Measurements from ENCODE around the gene SH3RF3. TPM values are rescaled to one million over a fixed set of nuclear protein-coding genes. Genes with fewer than 3 reads are reported as not detected.

Gene SH3RF3
- total and polyA plus RNA-seq, 10 of the 15 experiments (the other 5 are each of a cell fraction or from before 2014, with no cell fraction given) = 0.08 to 8.8 (median 2.3) TPM

- TF ChIP-seq, protein P1, sequence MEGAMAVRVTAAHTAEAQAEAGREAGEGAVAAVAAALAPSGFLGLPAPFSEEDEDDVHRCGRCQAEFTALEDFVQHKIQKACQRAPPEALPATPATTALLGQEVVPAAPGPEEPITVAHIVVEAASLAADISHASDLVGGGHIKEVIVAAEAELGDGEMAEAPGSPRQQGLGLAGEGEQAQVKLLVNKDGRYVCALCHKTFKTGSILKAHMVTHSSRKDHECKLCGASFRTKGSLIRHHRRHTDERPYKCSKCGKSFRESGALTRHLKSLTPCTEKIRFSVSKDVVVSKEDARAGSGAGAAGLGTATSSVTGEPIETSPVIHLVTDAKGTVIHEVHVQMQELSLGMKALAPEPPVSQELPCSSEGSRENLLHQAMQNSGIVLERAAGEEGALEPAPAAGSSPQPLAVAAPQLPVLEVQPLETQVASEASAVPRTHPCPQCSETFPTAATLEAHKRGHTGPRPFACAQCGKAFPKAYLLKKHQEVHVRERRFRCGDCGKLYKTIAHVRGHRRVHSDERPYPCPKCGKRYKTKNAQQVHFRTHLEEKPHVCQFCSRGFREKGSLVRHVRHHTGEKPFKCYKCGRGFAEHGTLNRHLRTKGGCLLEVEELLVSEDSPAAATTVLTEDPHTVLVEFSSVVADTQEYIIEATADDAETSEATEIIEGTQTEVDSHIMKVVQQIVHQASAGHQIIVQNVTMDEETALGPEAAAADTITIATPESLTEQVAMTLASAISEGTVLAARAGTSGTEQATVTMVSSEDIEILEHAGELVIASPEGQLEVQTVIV (IDR thresholded peaks at IDR 0.05; ENCODE audit: borderline replicate concordance, partially characterized antibody) = no peak
- TF ChIP-seq, protein P2, sequence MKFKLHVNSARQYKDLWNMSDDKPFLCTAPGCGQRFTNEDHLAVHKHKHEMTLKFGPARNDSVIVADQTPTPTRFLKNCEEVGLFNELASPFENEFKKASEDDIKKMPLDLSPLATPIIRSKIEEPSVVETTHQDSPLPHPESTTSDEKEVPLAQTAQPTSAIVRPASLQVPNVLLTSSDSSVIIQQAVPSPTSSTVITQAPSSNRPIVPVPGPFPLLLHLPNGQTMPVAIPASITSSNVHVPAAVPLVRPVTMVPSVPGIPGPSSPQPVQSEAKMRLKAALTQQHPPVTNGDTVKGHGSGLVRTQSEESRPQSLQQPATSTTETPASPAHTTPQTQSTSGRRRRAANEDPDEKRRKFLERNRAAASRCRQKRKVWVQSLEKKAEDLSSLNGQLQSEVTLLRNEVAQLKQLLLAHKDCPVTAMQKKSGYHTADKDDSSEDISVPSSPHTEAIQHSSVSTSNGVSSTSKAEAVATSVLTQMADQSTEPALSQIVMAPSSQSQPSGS (IDR thresholded peaks at IDR 0.05; ENCODE audit: low read length) = no peak
- no peak for TF ChIP-seq EZH2 (IDR thresholded peaks at IDR 0.05; ENCODE audit: borderline replicate concordance, control insufficient read depth, low read depth, low read length)
Observed at GRCh38 chr2:109302319-109302718, 173.3 kb downstream of the SH3RF3 start (continued).

DNA sequence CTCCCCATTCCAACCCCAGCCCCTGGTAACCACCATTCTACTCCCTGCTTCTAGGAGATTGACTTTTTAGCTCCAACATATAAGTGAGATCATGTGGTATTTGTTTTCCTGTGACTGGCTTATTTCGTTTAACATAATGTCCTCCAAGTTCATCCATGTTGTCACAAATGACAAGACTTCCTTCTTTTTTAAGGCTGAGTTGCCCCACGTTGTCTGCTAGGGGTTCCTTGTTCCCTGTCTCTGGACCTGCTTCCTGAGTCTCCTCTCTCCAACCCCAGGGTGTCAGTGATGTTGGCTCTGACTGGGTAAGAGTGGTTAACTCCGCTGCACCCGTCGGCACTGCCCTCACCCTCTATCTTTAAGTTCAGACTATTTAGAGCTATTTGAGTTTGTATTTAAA is 175.2 kb downstream of the SH3RF3 start:
- Histone ChIP-seq H3K9me3 (replicated peaks; ENCODE audit: control insufficient read depth, insufficient read depth, low read length) (no peaks in the 10 kb centered on the region), H3K9ac (ENCODE audit: control insufficient read depth, insufficient read depth, low read length) (no peak overlapping the region), H2AFZ (ENCODE audit: control insufficient read depth, low read depth, low read length) (no peak overlapping the region), H3K79me2 (ENCODE audit: control insufficient read depth, insufficient read depth, low read length) (no peaks in the 10 kb centered on the region), H4K20me1 (ENCODE audit: control insufficient read depth, insufficient read depth) (no peaks in the 10 kb centered on the region), H3K36me3 (ENCODE audit: control insufficient read depth in 2 of 2, insufficient read depth in 2 of 2, low read length in 1 of 2) (no peaks in the 10 kb centered on the region), H3K4me3 (no peak overlapping the region), H3K4me2 (ENCODE audit: control insufficient read depth, insufficient read depth) (no peak overlapping the region), H3K27ac (ENCODE audit: control insufficient read depth, insufficient read depth) (no peak overlapping the region), H3K27me3 (replicated peaks in 1 of 2; ENCODE audit: control insufficient read depth in 2 of 2, insufficient read depth in 2 of 2, low read length in 1 of 2) (no peaks in the 10 kb centered on the region), H3K4me1 (ENCODE audit: control insufficient read depth, insufficient read depth, low read length) (no peaks in the 10 kb centered on the region)
- WGBS (ENCODE audit: insufficient coverage, insufficient replicate concordance, low lambda C conversion rate, missing lambda C conversion rate) = 48% methylated on average over 5 of the region's 5 CpGs
- FAIRE-seq (no peak), DNase-seq (ENCODE audit: low read depth, low spot score) (no peak), ATAC-seq (no peak)
- ChIA-PET RAD21 (ENCODE audit: unreplicated experiment) (interaction anchor here (1.0 to 2.2 kb wide), 3 partner anchors 28 to 206 kb away, joined by 4 to 10 read pairs (median 5); no protein-coding TSS in a partner anchor), CTCF (interaction anchor here (0.8 kb wide), 1 partner anchor 210 kb away, joined by 3 read pairs; no protein-coding TSS in a partner anchor), POLR2A (interaction anchor here (0.7 kb wide), 1 partner anchor 35 kb away, joined by 3 read pairs; no protein-coding TSS in a partner anchor), SMC1A (ENCODE audit: uncharacterized antibody, unreplicated experiment) (interaction anchor here (0.6 to 1.6 kb wide), 4 partner anchors 24 to 74 kb away, joined by 3 to 4 read pairs (median 3); no protein-coding TSS in a partner anchor)
- BruUV-seq (replicated peaks) = no TSS peak
- intact Hi-C loops (cut with micrococcal nuclease; ENCODE audit: unreplicated experiment) = no loop called here
- in situ Hi-C loops (cut with MboI) = no loop called here
- TF ChIP-seq IKZF1 (conservative IDR thresholded peaks at IDR 0.05) = no peak
- TF ChIP-seq BCL3 (IDR thresholded peaks at IDR 0.05; ENCODE audit: borderline replicate concordance, insufficient read depth, low read depth, low read length, poor library complexity, severe bottlenecking) = no peak
- no peak for TF ChIP-seq CTCF (IDR thresholded peaks at IDR 0.05 in 2 of 3, conservative IDR thresholded peaks at IDR 0.05 in 1 of 3; ENCODE audit: control insufficient read depth in 2 of 3, extremely low read depth in 1 of 3, insufficient read depth in 1 of 3, low read depth in 3 of 3, low read length in 3 of 3)
- no peak for TF ChIP-seq ZBTB4 (CRISPR knock-in tag; IDR thresholded peaks at IDR 0.05)
- no peak for TF ChIP-seq FOS (IDR thresholded peaks at IDR 0.05; ENCODE audit: borderline replicate concordance, extremely low read depth, insufficient read length)
- no peak for TF ChIP-seq IRF4 (IDR thresholded peaks at IDR 0.05; ENCODE audit: low read depth, low read length)
- no peak for TF ChIP-seq RELA (IDR thresholded peaks at IDR 0.05; ENCODE audit: borderline replicate concordance, partially characterized antibody)

All from GM12878 (cell line).